ENCODE data around the gene SLC25A42.

- TF ChIP-seq POLR2A (IDR thresholded peaks at IDR 0.05) = no peak
- no peak for TF ChIP-seq CTCF (IDR thresholded peaks at IDR 0.05)
These were observed 23.9 kb upstream of the SLC25A42 start for GRCh38 chr19:19039901-19040300.
